ENCODE results near the gene RAN.
"Not testable (repeated sequence)": the region's sequence is repeated elsewhere in the genome, so short reads cannot be mapped to it uniquely, and the experiment has no call there.

Gene RAN

GRCh38 chr12:130878193-130879185, 6.6 kb downstream of the RAN start:
- no peak for DNase-seq (ENCODE audit: low read depth in 2 of 2)

GRCh38 chr12:130879212-130879686, 7.4 kb downstream of the RAN start:
- no peak for DNase-seq (ENCODE audit: low read depth in 2 of 2)

GRCh38 chr12:130879781-130880389, 8.0 kb downstream of the RAN start:
- DNase-seq (ENCODE audit: low read depth in 2 of 2) = no peak

GRCh38 chr12:130880411-130880885, 8.6 kb downstream of the RAN start:
- DNase-seq (ENCODE audit: low read depth in 2 of 2) = peak; percentile 3 to 6

GRCh38 chr12:130881046-130881445, 9.2 kb downstream of the RAN start:
- no peak for DNase-seq (ENCODE audit: low read depth in 2 of 2)

- no peak for DNase-seq (ENCODE audit: low read depth in 2 of 2)
Measured at GRCh38 chr12:130881548-130881947, 9.7 kb downstream of the RAN start.

- DNase-seq (ENCODE audit: low read depth in 2 of 2) = not testable (repeated sequence)
Measured at GRCh38 chr12:130887190-130887589, 15.3 kb downstream of the RAN start.

- DNase-seq (ENCODE audit: low read depth in 2 of 2) = no peak
Measured at GRCh38 chr12:130904064-130904463, 32.2 kb downstream of the RAN start.

- not testable (repeated sequence) for DNase-seq (ENCODE audit: low read depth in 2 of 2)
Measured at GRCh38 chr12:130904936-130905455, 33.1 kb downstream of the RAN start.

- no peak for DNase-seq (ENCODE audit: low read depth in 2 of 2)
Measured at GRCh38 chr12:130909111-130909510, 37.2 kb downstream of the RAN start.

GRCh38 chr12:130911193-130911592, 39.3 kb downstream of the RAN start:
- DNase-seq (ENCODE audit: low read depth in 2 of 2) = no peak

- DNase-seq (ENCODE audit: low read depth in 2 of 2) = no peak
Measured at GRCh38 chr12:130911933-130912332, 40.1 kb downstream of the RAN start.

- DNase-seq (ENCODE audit: low read depth in 2 of 2) = no peak
Measured at GRCh38 chr12:130916241-130916911, 44.5 kb downstream of the RAN start.

GRCh38 chr12:130917607-130918006, 45.7 kb downstream of the RAN start:
- DNase-seq (ENCODE audit: low read depth in 2 of 2) = no peak

- no peak for DNase-seq (ENCODE audit: low read depth in 2 of 2)
Measured at GRCh38 chr12:130919086-130919485, 47.2 kb downstream of the RAN start.

- no peak for DNase-seq (ENCODE audit: low read depth in 2 of 2)
Measured at GRCh38 chr12:130920119-130920703, 48.3 kb downstream of the RAN start.

GRCh38 chr12:130920723-130921381, 49.0 kb downstream of the RAN start:
- no peak for DNase-seq (ENCODE audit: low read depth in 2 of 2)

- no peak for DNase-seq (ENCODE audit: low read depth in 2 of 2)
Measured at GRCh38 chr12:130922511-130922953, 50.7 kb downstream of the RAN start.

- no peak for DNase-seq (ENCODE audit: low read depth in 2 of 2)
Measured at GRCh38 chr12:130924966-130925665, 53.2 kb downstream of the RAN start.

- DNase-seq (ENCODE audit: low read depth in 2 of 2) = no peak
Measured at GRCh38 chr12:130925666-130926015, 53.8 kb downstream of the RAN start.

All from stimulated activated CD8-positive, alpha-beta memory T cell treated with anti-CD3 and anti-CD28 coated beads, Interleukin-15, amount 100 ng/mL, for 4 hours (primary cell).